Cardiac septum (tissue), 1 donor: ENCODE data around the gene SRP19. TPM values are rescaled to one million over a fixed set of nuclear protein-coding genes. Genes with fewer than 3 reads are reported as not detected.
"Not testable (repeated sequence)": the region's sequence is repeated elsewhere in the genome, so short reads cannot be mapped to it uniquely, and the experiment has no call there.

Source experiments
- DNase-seq: peaks from one replicate; pipeline ENCODE4 v3.0.0-alpha.2; 2020; ENCODE audit warnings: low spot score
- intact Hi-C: fragments of 100-400 bp; cut with DNase I; formaldehyde crosslinking; loops from one replicate; pipeline ENCODE4 v1.14.0; 2022
- long read RNA-seq: library from polyadenylated mRNA; unstranded; transcript quantifications from one replicate; pipeline ENCODE4 v2.0.0, GENCODE V29; 2021
- total RNA-seq: library from RNA; stranded (reverse); fragmentation: NEBNext Ultra II Directional; extraction: Animal tissue kit (Norgen Biotek cat#: 25700); gene quantifications from one replicate; pipeline ENCODE4 v1.2.1, GENCODE V29; 2021
- donor health status: DM: no; HTN: no; CAD: no.

The SRP19 gene
- total RNA-seq: 32.4 TPM
- long read RNA-seq, transcript SRP19-205 (2 exons, 473 nt): minor isoform, 16 of 57 reads
- long read RNA-seq, transcript SRP19-206 (5 exons, 2,841 nt): major isoform, 26 of 57 reads
- long read RNA-seq, partial matches to known transcripts: 2 of 57 reads
- long read RNA-seq, other reads (novel, unspliced or antisense): 9 of 57 reads

DNA sequence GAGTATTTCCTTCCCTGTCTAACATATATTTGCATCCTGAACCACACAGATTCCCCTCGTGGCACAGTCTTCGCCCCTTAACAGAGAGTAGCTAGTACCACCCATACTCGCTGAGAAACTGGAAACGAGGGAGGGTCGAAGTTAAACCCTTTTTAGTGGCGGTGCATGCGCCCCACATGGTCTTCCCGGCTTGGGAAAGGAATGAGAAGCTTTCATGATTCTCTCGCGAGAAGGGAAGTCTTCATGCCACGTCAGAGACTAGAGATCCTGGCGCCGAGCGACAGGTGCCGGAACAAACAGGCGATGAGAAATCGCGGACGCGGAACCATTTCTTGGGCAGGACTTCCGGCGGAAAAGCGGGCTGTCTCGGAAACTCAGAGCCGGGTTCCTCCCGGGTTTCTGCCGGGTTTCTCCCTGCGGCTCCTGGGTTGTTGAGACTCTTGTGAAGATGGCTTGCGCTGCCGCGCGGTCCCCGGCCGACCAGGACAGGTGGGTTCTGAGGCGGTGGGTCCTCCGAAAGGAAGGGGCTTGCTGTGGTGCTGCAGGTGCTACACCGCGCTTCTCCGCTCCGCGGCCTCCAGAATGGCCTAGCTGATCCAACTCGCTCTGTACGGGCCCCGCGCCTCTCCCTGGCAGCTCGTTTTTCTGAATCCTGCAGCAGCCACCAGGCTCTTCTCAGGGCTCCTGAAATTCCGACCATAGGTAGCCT, at the start of gene SRP19:
Gene SRP19, plus strand, starts transcription at position 359 of the 709 bp plus-strand sequence. Its CDS starts 90 bp downstream, at position 449.
- intact Hi-C loops: loop anchor here (2.0 kb wide), 1 partner anchor 60 kb away; no protein-coding TSS in a partner anchor
- DNase-seq: peak; percentile 98

DNA sequence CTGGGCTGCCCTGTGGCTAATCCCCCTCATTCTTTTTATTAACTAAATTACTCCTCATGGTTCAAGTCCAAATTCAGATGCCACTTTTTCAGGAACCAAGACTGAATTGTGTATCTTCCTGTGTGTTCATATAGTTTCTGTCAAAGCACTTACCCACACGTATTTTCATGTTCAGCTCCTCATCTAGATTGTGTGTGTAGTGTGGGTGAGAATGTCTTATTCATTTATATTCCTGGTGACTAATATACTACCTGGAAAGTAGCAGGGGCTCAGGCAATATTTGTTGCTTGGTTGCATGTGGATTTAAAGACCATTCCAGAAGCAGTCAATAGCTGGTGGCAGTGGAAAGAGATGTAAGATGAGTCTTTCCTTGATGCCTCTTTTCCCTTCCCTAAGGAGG, 48.5 kb upstream of the SRP19 start:
- DNase-seq: no peak
- intact Hi-C loops: no loop called here

GRCh38 chr5:112820246-112820645, 40.8 kb upstream of the SRP19 start:
- DNase-seq: no peak
- intact Hi-C loops: no loop called here

GRCh38 chr5:112822456-112822855, 38.6 kb upstream of the SRP19 start:
- no peak for DNase-seq
- intact Hi-C loops: no loop called here

DNA sequence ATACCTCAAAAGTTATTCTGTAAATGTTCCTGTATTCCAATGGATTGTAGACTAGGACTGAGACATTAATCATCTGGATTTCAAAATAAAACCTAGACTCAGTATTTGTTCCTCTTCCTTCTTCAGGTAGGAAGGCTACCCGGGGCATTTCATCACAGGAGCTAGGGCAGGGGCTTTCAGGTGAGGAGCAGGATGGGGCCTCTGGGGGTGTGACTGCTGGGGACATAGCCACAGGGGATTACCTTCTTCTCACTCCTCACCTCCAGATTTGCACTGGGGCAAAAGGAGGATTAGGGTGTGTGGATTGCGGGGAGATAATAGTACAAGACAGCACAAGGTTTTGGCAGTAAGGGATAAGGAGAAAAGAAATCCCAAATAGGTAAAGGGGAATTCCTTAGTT, 37.9 kb upstream of the SRP19 start:
- no peak for DNase-seq
- intact Hi-C loops: no loop called here

- intact Hi-C loops: no loop called here
- no peak for DNase-seq
Measured at GRCh38 chr5:112823656-112824055, 37.4 kb upstream of the SRP19 start.

- DNase-seq: no peak
- intact Hi-C loops: no loop called here
Measured at GRCh38 chr5:112824197-112824596, 36.9 kb upstream of the SRP19 start.

GRCh38 chr5:112830378-112830777, 30.7 kb upstream of the SRP19 start:
- intact Hi-C loops: no loop called here
- DNase-seq: no peak

GRCh38 chr5:112833971-112834370, 27.1 kb upstream of the SRP19 start:
- DNase-seq: no peak
- intact Hi-C loops: no loop called here

- intact Hi-C loops: no loop called here
- DNase-seq: no peak
Measured at GRCh38 chr5:112844489-112844888, 16.6 kb upstream of the SRP19 start.

DNA sequence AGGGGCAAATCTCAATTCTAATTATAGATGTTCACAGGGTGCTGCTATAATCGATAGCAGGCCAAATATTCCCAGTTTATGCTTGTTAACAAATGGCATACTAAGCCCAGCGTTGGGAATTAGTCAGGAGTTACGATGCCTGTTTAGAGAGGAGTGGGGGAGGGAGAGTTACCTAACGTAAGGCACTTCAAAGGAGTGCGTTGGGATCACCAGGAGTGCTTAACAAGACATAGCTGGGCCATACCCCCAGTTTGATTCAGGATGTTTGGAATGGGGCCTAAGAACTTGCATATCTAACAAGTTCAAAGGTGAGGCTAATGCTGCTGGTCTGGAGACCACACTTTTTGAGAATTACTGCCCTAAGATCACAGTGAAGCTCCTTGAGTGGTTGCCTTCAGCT, 14.5 kb upstream of the SRP19 start:
- intact Hi-C loops: loop anchor here (5.0 kb wide), 2 partner anchors 76 to 294 kb away; partner anchors contain the start of gene REEP5
- no peak for DNase-seq

- intact Hi-C loops: loop anchor here (5.0 kb wide), 2 partner anchors 75 to 295 kb away; partner anchors contain the start of gene REEP5
- no peak for DNase-seq
Measured at GRCh38 chr5:112847306-112847705, 13.8 kb upstream of the SRP19 start.

- intact Hi-C loops: loop anchor here (5.0 kb wide), 2 partner anchors 74 to 296 kb away; partner anchors contain the start of gene REEP5
- no peak for DNase-seq
Measured at GRCh38 chr5:112848116-112848811, 12.8 kb upstream of the SRP19 start.

GRCh38 chr5:112849912-112850311, 11.2 kb upstream of the SRP19 start:
- no peak for DNase-seq
- intact Hi-C loops: loop anchor here (5.0 kb wide), 2 partner anchors 72 to 298 kb away; partner anchors contain the start of gene REEP5

- no peak for DNase-seq
- intact Hi-C loops: no loop called here
Measured at GRCh38 chr5:112854651-112855050, 6.4 kb upstream of the SRP19 start.

- no peak for DNase-seq
- intact Hi-C loops: no loop called here
Measured at GRCh38 chr5:112857866-112858265, 3.2 kb upstream of the SRP19 start.

DNA sequence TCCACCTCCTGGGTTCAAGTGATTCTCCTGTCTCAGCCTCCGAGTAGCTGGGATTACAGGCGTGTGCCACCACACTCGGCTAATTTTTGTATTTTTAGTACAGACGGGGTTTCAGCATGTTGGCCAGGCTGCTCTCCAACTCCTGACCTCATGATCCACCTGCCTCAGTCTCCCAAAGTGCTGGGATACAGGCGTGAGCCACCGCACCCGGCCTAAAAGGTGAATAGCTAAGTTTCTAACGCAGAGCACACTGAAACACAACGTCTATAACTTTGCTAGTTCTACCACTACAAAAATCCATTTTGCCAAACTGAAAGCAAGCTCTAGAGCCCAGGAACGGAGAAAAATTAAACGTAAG, 537 bp upstream of the SRP19 start:
- intact Hi-C loops: loop anchor here (2.0 kb wide), 1 partner anchor 60 kb away; no protein-coding TSS in a partner anchor
- DNase-seq: not testable (repeated sequence)

GRCh38 chr5:112861638-112861985, 525 bp downstream of the SRP19 start:
- no peak for DNase-seq
- intact Hi-C loops: loop anchor here (2.0 kb wide), 1 partner anchor 59 kb away; no protein-coding TSS in a partner anchor

GRCh38 chr5:112862085-112862484, 998 bp downstream of the SRP19 start:
- no peak for DNase-seq

GRCh38 chr5:112863549-112863948, 2.5 kb downstream of the SRP19 start:
- intact Hi-C loops: no loop called here
- no peak for DNase-seq

More at GRCh38 chr5:112862085-112862484, 998 bp downstream of the SRP19 start:
- intact Hi-C loops: no loop called here
